HFF-Myc (cell line): ENCODE data around the gene LMBR1.
"Not testable (repeated sequence)": the region's sequence is repeated elsewhere in the genome, so short reads cannot be mapped to it uniquely, and the experiment has no call there.

ENCODE experiments used
- DNase-seq: peaks from one replicate; pipeline ENCODE4 v3.0.0-alpha.2; 2011; ENCODE audit warnings: low read depth; ENCODE audit errors: extremely low read depth
- H3K4me3 ChIP-seq: replicated peaks from 2 replicates; pipeline ENCODE4 v1.5.1; 2011; ENCODE audit warnings: low read depth, mild to moderate bottlenecking, control low read depth, low read length
- TF ChIP-seq, protein P1 (sequence below): IDR thresholded peaks from 2 replicates; pipeline ENCODE4 v1.5.1; 2012; ENCODE audit warnings: mild to moderate bottlenecking, low read depth, low read length, control low read depth; ENCODE audit errors: missing control alignments

The LMBR1 gene

DNA sequence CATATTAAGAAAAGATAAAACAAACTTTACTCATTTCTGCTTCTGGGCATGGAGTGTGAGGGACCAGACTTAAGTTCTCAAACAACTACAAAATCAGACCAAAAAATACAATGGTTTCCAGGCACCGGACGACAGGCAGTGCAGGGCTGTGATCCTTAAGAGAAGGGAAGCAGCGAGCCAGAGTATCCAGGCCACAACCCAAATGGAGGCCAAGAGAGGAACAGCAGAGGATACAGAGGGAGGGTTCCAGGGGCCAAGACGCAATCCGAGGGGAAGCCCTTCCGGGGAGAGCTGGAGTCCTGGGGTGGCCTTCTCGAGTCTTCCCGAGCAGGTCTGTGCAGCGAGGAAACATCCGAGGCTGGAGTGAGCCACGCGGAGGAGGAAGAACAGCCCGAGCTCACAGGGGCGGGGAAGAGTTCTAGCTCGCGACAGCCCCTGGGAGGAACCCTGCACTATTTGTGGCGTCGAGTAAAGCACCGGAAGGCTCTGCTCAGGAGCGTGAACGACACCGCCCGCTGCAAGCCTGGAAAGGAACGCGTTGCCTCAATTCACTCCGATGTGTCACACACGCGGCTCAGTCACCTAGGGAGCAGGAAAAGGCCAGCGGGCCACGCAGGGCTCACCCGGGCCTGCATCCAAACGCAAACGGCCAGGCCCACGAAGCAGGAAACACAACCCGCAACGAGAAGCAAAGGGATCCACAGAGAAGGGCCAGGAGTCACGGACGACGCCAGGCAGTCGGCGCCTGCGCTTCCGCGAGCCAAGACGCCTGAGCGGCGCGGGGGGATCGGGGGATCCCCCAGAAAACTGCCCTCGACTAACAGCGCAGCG lies 253.3 kb downstream of the LMBR1 start:
- no peak for DNase-seq
- peak overlapping the region; percentile 80 for H3K4me3 ChIP-seq

GRCh38 chr7:156638443-156639077 lies 254.4 kb downstream of the LMBR1 start:
- no peak overlapping the region for H3K4me3 ChIP-seq
- no peak for DNase-seq
- TF ChIP-seq, protein P1, sequence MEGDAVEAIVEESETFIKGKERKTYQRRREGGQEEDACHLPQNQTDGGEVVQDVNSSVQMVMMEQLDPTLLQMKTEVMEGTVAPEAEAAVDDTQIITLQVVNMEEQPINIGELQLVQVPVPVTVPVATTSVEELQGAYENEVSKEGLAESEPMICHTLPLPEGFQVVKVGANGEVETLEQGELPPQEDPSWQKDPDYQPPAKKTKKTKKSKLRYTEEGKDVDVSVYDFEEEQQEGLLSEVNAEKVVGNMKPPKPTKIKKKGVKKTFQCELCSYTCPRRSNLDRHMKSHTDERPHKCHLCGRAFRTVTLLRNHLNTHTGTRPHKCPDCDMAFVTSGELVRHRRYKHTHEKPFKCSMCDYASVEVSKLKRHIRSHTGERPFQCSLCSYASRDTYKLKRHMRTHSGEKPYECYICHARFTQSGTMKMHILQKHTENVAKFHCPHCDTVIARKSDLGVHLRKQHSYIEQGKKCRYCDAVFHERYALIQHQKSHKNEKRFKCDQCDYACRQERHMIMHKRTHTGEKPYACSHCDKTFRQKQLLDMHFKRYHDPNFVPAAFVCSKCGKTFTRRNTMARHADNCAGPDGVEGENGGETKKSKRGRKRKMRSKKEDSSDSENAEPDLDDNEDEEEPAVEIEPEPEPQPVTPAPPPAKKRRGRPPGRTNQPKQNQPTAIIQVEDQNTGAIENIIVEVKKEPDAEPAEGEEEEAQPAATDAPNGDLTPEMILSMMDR: no peak

More for the DNA sequence above, 253.3 kb downstream of the LMBR1 start:
- TF ChIP-seq, protein P1: no peak

DNA sequence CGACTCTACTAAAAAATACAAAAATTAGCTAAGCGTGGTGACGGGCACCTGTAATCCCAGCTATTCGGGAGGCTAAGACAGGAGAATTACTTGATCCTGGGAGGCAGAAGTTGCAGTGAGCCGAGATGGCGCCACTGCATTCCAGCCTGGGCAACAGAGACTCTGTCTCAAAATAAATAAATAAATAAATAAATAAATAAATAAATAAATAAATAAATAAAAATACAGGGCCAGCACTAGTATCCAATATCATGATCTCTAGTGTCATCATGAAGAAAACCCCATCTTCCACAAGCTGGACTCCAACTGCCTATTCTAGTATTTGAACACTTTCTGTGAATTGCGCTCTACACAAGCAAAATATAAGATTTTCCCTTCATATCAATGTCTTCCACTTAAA lies 255.9 kb downstream of the LMBR1 start:
- H3K4me3 ChIP-seq, DNase-seq: not testable (repeated sequence)

- TF ChIP-seq, protein P1: no peak
- H3K4me3 ChIP-seq: no peak overlapping the region
- DNase-seq: no peak
Measured at GRCh38 chr7:156635529-156636385, 257.2 kb downstream of the LMBR1 start.

- TF ChIP-seq, protein P1: no peak
- H3K4me3 ChIP-seq: no peak overlapping the region
- DNase-seq: no peak
Measured at GRCh38 chr7:156634117-156634516, 258.9 kb downstream of the LMBR1 start.

GRCh38 chr7:156629873-156630272 lies 263.1 kb downstream of the LMBR1 start:
- no peak for DNase-seq
- TF ChIP-seq, protein P1: no peak
- H3K4me3 ChIP-seq: no peak overlapping the region

DNA sequence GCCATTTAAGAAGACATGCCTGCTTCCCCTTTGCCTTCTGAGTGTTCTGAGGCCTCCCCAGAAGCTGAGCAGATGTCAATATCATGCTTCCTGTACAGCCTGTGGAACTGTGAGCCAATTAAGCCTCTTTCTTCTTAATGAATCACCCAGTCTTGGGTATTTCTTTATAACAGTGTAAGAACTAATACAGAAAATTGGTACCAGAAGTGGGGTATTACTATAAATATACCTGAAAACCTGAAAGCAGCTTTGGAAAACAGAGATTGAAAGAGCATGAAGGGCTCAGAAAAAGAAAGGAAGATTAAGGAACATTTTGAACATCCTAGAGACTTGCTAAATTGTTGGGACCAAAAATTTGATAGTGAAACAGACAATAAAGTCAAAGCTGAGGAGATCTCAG lies 264.4 kb downstream of the LMBR1 start:
- TF ChIP-seq, protein P1: no peak
- DNase-seq: no peak
- H3K4me3 ChIP-seq: no peak overlapping the region
